ENCODE results near the gene RHOD. TPM values are rescaled to one million over a fixed set of nuclear protein-coding genes. Genes with fewer than 3 reads are reported as not detected.
A peak's percentile ranks its signal among the peaks of the same experiment; 100 is the strongest.

Gene RHOD
- total RNA-seq, 2 donors from 2014 or later, result 12.5 to 18.0 TPM

GRCh38 chr11:67029146-67029545 lies 27.5 kb upstream of the RHOD start:
- no peak for DNase-seq (ENCODE audit: low spot score)
- intact Hi-C loops (cut with DNase I), result no loop called here

- intact Hi-C loops (cut with DNase I), result no loop called here
- no peak for DNase-seq (ENCODE audit: low spot score)
Measured at GRCh38 chr11:67030976-67031375, 25.7 kb upstream of the RHOD start.

- intact Hi-C loops (cut with DNase I), result no loop called here
- no peak for DNase-seq (ENCODE audit: low spot score)
Measured at GRCh38 chr11:67031791-67032561, 24.7 kb upstream of the RHOD start.

- intact Hi-C loops (cut with DNase I), result no loop called here
- DNase-seq (ENCODE audit: low spot score), result peak; percentile 91
Measured at GRCh38 chr11:67032830-67033551, 23.7 kb upstream of the RHOD start.

DNA sequence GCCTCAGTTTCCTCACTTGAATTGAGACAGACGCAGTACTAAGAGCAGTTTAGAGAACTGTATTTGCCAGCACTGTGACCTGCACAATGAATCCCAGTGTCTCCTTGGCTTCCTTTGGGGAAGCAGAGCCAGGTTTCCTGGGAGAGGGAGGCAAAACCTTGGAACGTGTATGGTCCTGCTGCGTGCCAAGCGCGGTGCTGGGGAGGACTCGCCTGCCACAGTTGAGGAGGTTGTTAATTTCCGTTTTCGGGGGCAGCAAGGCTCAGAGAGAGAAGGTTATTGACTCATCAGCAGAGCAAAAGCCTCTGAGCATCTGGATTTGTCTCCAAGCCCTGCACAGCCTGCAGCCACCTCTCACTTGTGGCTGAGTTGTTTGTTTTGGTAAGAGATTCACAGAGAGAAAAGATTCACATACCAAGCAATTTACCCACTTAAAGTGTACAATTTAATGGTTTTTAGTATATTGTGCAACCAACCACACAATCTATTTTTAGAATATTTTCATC lies 22.9 kb upstream of the RHOD start:
- no peak for DNase-seq (ENCODE audit: low spot score)
- intact Hi-C loops (cut with DNase I), result no loop called here

DNA sequence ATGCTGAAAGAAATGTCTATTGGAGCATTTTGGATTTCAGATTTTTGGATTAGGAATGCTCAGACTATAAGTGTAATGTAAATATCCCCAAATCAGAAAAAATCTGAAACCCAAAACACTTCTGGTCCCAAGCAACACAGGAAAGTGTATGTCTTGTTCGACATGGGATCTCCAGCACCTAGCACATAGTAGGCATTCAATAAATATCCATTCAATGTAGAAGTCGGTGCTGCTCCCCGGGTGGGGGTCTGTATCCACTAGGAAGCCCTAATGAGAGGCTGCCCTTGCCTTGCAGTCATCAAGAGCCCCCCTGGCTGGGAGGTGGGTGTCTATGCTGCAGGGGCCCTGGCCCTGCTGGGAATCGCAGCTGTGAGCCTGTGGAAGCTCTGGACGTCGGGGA lies 22.3 kb upstream of the RHOD start:
- intact Hi-C loops (cut with DNase I), result no loop called here

GRCh38 chr11:67040147-67040546 lies 16.5 kb upstream of the RHOD start:
- intact Hi-C loops (cut with DNase I), result no loop called here
- DNase-seq (ENCODE audit: low spot score), result no peak

More for the DNA sequence above, 22.3 kb upstream of the RHOD start:
- DNase-seq (ENCODE audit: low spot score), result no peak

GRCh38 chr11:67041602-67042001 lies 15.0 kb upstream of the RHOD start:
- no peak for DNase-seq (ENCODE audit: low spot score)
- intact Hi-C loops (cut with DNase I), result no loop called here

DNA sequence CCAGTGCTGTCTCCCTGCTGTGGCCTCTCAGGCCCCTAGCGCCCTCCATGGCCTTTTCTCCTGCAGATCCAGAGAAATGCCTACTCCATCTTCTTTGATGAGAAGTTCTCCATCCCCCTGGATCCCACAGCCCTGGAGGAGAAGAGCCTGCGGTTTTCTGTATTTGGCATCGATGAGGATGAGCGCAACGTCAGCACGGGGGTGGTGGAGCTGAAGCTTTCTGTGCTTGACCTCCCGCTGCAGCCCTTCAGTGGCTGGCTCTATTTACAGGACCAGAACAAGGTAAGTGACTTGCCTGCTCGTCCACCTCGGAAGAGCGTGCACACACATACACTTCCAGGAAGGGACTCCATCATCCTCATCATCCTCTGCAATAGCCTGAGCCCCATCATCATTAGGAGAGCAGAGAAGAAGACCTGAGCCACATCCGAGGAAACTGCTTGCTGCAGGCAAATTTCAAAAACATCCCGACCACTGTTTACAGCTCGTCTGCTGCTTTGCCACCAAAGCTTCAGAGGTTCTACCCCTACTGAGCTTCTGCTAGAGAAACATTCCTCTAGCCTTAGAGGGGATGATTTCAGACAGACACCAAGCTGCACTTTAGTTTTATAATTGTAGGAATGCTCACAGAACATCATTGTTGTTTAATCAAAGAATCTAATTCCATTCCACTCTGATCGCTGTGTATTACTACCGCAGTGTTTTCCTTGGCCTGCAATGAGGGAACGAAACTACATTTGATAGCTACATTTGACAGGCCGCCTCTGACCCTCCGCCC lies 12.9 kb upstream of the RHOD start:
- intact Hi-C loops (cut with DNase I), result no loop called here
- no peak for DNase-seq (ENCODE audit: low spot score)

- no peak for DNase-seq (ENCODE audit: low spot score)
- intact Hi-C loops (cut with DNase I), result no loop called here
Measured at GRCh38 chr11:67044496-67044895, 12.2 kb upstream of the RHOD start.

DNA sequence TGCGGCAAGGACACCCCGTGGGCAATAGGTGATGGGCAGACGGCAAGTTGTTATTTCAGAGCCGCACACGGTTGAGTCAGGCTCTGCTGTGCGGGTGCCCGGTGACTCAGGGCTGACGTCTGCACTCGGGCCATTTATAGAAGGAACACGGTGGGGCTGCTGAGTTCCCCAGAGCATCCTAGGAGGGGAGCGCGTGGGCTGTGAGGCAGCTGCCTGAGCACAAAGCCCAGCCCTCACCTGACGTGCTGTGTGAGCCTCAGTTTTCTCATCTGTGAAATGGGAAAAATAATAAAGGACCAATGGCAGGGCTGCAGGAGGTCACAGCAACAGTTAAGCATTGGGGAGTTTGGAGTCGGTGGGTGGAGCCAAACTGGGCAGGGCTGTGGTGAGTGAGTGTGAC lies 11.3 kb upstream of the RHOD start:
- intact Hi-C loops (cut with DNase I), result loop anchor here in 1 of 2 donors (5.0 kb wide), 1 partner anchor 1612 kb away; no protein-coding TSS in a partner anchor
- DNase-seq (ENCODE audit: low spot score), result no peak

GRCh38 chr11:67048515-67049130 lies 8.0 kb upstream of the RHOD start:
- intact Hi-C loops (cut with DNase I), result loop anchor here in 1 of 2 donors (5.0 kb wide), 1 partner anchor 1609 kb away; no protein-coding TSS in a partner anchor
- DNase-seq (ENCODE audit: low spot score), result no peak

- intact Hi-C loops (cut with DNase I), result no loop called here
- DNase-seq (ENCODE audit: low spot score), result no peak
Measured at GRCh38 chr11:67050139-67050538, 6.5 kb upstream of the RHOD start.

DNA sequence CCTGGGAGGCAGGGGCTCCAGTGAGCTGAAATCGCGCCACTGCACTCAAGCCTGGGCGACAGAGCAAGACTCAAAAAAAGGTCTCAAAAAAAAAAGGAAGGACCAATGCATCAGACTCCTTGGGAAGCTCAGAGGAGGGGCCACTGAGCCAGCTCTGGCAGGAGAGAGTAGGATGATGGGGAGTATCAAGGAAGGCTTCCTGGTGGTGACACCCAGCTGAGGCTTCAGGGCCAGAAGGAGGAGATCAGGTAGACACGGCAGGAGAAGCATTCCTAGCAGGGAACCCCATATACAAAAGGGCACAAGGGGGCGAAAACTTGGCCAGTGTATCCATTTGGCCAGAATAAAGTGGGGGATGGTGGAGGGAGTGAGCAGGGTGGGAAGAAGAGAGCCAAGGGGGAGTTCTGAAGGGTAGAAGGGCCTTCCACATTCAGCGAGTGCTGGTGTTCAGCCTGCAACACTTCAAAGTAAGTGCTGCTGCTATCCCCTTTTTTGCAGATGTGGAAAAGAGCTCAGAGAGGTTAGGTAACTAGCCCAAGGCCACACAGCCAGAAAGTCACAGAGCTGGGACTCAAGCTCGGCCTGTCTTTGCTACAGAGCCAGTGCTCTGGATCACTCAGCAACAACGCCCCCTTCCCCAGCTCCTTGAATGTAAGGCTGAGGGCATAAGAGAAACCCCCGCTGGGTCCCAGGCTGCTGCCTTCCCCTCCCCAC lies 5.3 kb upstream of the RHOD start:
- DNase-seq (ENCODE audit: low spot score), result no peak
- intact Hi-C loops (cut with DNase I), result no loop called here

- intact Hi-C loops (cut with DNase I), result no loop called here
- DNase-seq (ENCODE audit: low spot score), result no peak
Measured at GRCh38 chr11:67051945-67052488, 4.6 kb upstream of the RHOD start.

DNA sequence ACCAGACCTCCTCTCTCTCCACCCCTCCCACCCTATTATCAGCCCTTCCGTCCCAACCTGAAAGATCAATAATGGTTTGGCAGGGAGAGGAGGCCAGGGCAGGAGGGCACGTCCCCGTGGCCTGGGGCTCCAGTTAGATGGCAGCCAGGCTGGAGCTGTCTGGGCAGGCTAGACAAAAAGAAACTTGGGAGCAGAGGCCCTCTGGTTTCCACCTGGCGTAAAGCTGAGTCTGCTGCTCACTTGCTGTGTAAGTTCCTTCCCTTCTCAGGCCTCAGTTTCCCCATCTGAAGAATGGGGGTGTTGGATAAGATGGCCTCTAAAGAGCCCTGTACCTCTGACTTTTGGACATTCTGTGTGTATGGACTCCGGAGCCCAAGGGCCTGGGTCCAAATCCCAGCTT lies 3.8 kb upstream of the RHOD start:
- intact Hi-C loops (cut with DNase I), result no loop called here
- no peak for DNase-seq (ENCODE audit: low spot score)

DNA sequence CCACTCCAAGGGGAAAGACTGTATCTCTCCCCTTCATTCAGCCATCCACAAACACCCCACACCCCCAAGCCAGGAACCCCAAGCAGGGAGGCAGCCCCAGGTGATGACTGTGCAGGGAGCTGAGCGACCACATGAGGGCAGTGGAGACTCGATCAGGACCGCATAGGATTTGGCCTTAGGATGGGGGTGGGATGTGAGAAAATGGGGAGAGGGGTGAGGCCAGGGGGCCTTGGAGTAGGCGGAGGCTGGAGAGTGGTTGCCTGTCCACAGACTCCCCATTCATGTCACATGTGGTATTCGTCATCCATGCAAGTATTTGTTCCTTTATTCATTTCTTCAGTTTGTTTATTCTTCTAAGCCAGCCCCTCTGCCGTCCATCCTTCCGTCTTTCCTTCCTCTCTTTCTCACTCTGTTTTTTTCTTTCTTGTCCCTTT lies 2.7 kb upstream of the RHOD start:
- DNase-seq (ENCODE audit: low spot score), result no peak
- intact Hi-C loops (cut with DNase I), result no loop called here

DNA sequence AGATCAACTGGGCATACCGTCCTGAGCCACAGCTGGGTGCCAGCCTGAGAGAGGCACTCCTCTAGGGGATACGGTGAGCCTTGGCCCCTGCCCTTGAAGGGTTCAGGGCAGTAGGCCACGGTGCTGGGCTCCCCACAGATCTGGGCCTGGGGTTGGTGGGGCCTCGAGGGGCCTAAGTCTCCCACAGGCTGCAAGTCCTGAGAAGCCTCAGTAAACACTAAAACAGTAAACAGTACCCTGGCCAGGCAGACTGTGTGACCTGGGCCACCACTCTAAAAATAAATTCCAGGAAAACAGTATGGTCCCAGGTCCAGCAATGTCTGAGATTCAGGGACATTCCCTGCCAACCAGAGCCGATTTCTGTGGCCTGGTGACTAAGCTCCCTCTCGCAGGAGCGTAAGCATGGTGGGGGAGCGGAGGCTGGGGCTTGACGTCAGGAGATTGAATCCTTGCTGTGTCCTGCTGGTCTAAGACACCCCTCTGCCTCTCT lies 2.3 kb upstream of the RHOD start:
- no peak for DNase-seq (ENCODE audit: low spot score)
- intact Hi-C loops (cut with DNase I), result no loop called here
